HCT116 (cell line): ENCODE data around the gene NFKBIL1. TPM values are rescaled to one million over a fixed set of nuclear protein-coding genes. Genes with fewer than 3 reads are reported as not detected.

Source experiments
- ATAC-seq: fragments of 200-7000 bp; cut with Tn5 transposase; 2 replicates; pipeline ENCODE4 v1.9.1; 2020; ENCODE audit warnings: mild to moderate bottlenecking, moderate library complexity
- BruUV-seq: library from RNA; stranded (reverse); fragments of 400-500 nt; replicated peaks from 2 replicates; lab custom pipeline; 2021; lab: Mats Ljungman, UMichigan
- CTCF ChIA-PET: fragments of 300-600 bp; sonication (Branson Sonifier 250); formaldehyde crosslinking; loops from one replicate; lab custom pipeline; 2021; ENCODE audit warnings: antibody characterized with exemption; lab: Charles Lee
- POLR2A ChIA-PET: fragments of 300-600, 350-600 bp; sonication (Branson Sonifier 250); formaldehyde crosslinking; loops from one replicate; lab custom pipeline; 2021; ENCODE audit warnings: antibody characterized with exemption; lab: Charles Lee
- RAD21 ChIA-PET, 2 experiments: fragments of 300-600 bp; sonication (Branson Sonifier 250); formaldehyde crosslinking; loops; one replicate each; lab custom pipeline; 2023; ENCODE audit warnings: low total read pairs in 2 of 2; ENCODE audit not compliant: uncharacterized antibody in 2 of 2, unreplicated experiment in 2 of 2, low non-redundant PET in 1 of 2; lab: Charles Lee
- DNase-seq: peaks from one replicate; pipeline ENCODE4 v3.0.0-alpha.2; 2010; ENCODE audit warnings: low read depth, low spot score
- H2AFZ ChIP-seq: fragments of 200-600 bp; shearing (Covaris generic), sonication (generic); 2 replicates; pipeline ENCODE4 v1.6.1; 2017; ENCODE audit warnings: low read depth, mixed run types, mixed read lengths, antibody characterized with exemption, low read length; ENCODE audit not compliant: poor library complexity, severe bottlenecking
- H3K27ac ChIP-seq: 2 replicates; pipeline ENCODE4 v1.5.1; 2012; ENCODE audit warnings: low read depth, low read length
- H3K27me3 ChIP-seq: fragments of 200-600 bp; sonication (generic); 2 replicates; pipeline ENCODE4 v1.6.1; 2016; ENCODE audit warnings: mixed run types, low read length, mixed read lengths; ENCODE audit not compliant: insufficient read depth
- H3K36me3 ChIP-seq, 2 experiments: fragments of 200-500 bp in 1 of 2; fragments of 200-600 bp in 1 of 2; sonication (Bioruptor generic) in 1 of 2; sonication (generic) in 1 of 2; 2 replicates each; pipeline versions ENCODE4 v1.5.1 to v1.6.1; 2014 to 2016; ENCODE audit warnings: low read length in 2 of 2, inconsistent platforms in 1 of 2, mixed read lengths in 1 of 2, mixed run types in 1 of 2; ENCODE audit not compliant: insufficient read depth in 2 of 2, control insufficient read depth in 1 of 2
- H3K4me1 ChIP-seq, 2 experiments: fragments of 200-600 bp in 1 of 2; sonication (generic) in 1 of 2; 2 replicates each; pipeline versions ENCODE4 v1.5.1 to v1.6.1; 2012 to 2017; ENCODE audit warnings: low read length in 2 of 2, inconsistent platforms in 1 of 2, mild to moderate bottlenecking in 1 of 2, mixed read lengths in 1 of 2, mixed run types in 1 of 2, moderate library complexity in 1 of 2; ENCODE audit not compliant: insufficient read depth in 2 of 2, control insufficient read depth in 1 of 2
- H3K4me2 ChIP-seq: fragments of 200-600 bp; sonication (generic); 2 replicates; pipeline ENCODE4 v1.6.1; 2017; ENCODE audit warnings: mixed run types, low read length, mixed read lengths
- H3K4me3 ChIP-seq, 2 experiments: fragments of 200-600 bp in 1 of 2; sonication (generic) in 1 of 2; replicated peaks in 1 of 2; 2 replicates each; pipeline ENCODE4 v1.5.1; 2011 to 2016; ENCODE audit warnings: low read length in 2 of 2, control low read depth in 1 of 2, low read depth in 1 of 2, mild to moderate bottlenecking in 1 of 2, mixed read lengths in 1 of 2, mixed run types in 1 of 2
- H3K79me2 ChIP-seq: fragments of 200-600 bp; sonication (generic); 2 replicates; pipeline ENCODE4 v1.6.1; 2017; ENCODE audit warnings: mild to moderate bottlenecking, mixed run types, low read length, moderate library complexity, mixed read lengths; ENCODE audit not compliant: insufficient read depth
- H3K9ac ChIP-seq: fragments of 200-600 bp; sonication (generic); 2 replicates; pipeline ENCODE4 v1.6.1; 2016; ENCODE audit warnings: low read length, mixed read lengths
- H3K9me2 ChIP-seq: fragments of 200-600 bp; sonication (generic), shearing (Covaris generic); 2 replicates; pipeline ENCODE4 v1.6.1; 2017; ENCODE audit warnings: mixed run types, mild to moderate bottlenecking, moderate library complexity; ENCODE audit not compliant: insufficient read depth
- H3K9me3 ChIP-seq, 2 experiments: fragments of 200-500 bp in 1 of 2; fragments of 200-600 bp in 1 of 2; sonication (Bioruptor generic) in 1 of 2; sonication (generic) in 1 of 2; 2 replicates each; pipeline ENCODE4 v1.6.1; 2014 to 2017; ENCODE audit warnings: low read length in 2 of 2, mixed read lengths in 2 of 2, inconsistent platforms in 1 of 2, low read depth in 1 of 2, mild to moderate bottlenecking in 1 of 2, mixed run types in 1 of 2, moderate library complexity in 1 of 2; ENCODE audit not compliant: control insufficient read depth in 1 of 2, insufficient read depth in 1 of 2
- H4K20me1 ChIP-seq: fragments of 200-600 bp; sonication (generic), shearing (Covaris generic); 2 replicates; pipeline ENCODE4 v1.6.1; 2017; ENCODE audit warnings: mixed run types, mild to moderate bottlenecking, moderate library complexity; ENCODE audit not compliant: insufficient read depth
- CBX3 ChIP-seq: IDR thresholded peaks from 2 replicates; pipeline ENCODE4 v1.6.1; 2012; ENCODE audit warnings: low read depth
- CEBPB ChIP-seq: IDR thresholded peaks from 2 replicates; pipeline ENCODE4 v1.6.1; 2012; ENCODE audit warnings: low read depth
- EGR1 ChIP-seq: IDR thresholded peaks from 2 replicates; pipeline ENCODE4 v1.6.1; 2012; ENCODE audit warnings: low read depth
- ELF1 ChIP-seq: IDR thresholded peaks from 2 replicates; pipeline ENCODE4 v1.6.1; 2012; ENCODE audit warnings: low read depth, borderline replicate concordance
- EZH2 ChIP-seq: fragments of 200-600 bp; sonication (generic); IDR thresholded peaks from 2 replicates; pipeline ENCODE4 v1.6.1; 2017; ENCODE audit warnings: antibody characterized with exemption, mixed run types
- FOSL1 ChIP-seq: IDR thresholded peaks from 2 replicates; pipeline ENCODE4 v1.6.1; 2012; ENCODE audit warnings: low read depth
- JUND ChIP-seq: IDR thresholded peaks from 2 replicates; pipeline ENCODE4 v1.6.1; 2012
- POLR2AphosphoS5 ChIP-seq: IDR thresholded peaks from 2 replicates; pipeline ENCODE4 v1.6.1; 2011; ENCODE audit warnings: mild to moderate bottlenecking, low read depth, low read length, moderate library complexity
- RAD21 ChIP-seq: IDR thresholded peaks from 2 replicates; pipeline ENCODE4 v1.6.1; 2012; ENCODE audit warnings: low read depth, mild to moderate bottlenecking
- SP1 ChIP-seq: IDR thresholded peaks from 2 replicates; pipeline ENCODE4 v1.6.1; 2012; ENCODE audit warnings: low read depth
- SRF ChIP-seq: IDR thresholded peaks from 2 replicates; pipeline ENCODE4 v1.6.1; 2012; ENCODE audit warnings: low read depth
- TCF7L2 ChIP-seq: IDR thresholded peaks from 2 replicates; pipeline ENCODE4 v1.7.0; 2011; ENCODE audit warnings: borderline replicate concordance, inconsistent platforms; ENCODE audit not compliant: insufficient read depth, insufficient read length; ENCODE audit errors: extremely low read depth
- YY1 ChIP-seq: IDR thresholded peaks from 2 replicates; pipeline ENCODE4 v1.6.1; 2011; ENCODE audit warnings: low read length, low read depth, moderate library complexity, mild to moderate bottlenecking; ENCODE audit not compliant: insufficient replicate concordance; ENCODE audit errors: extremely low read depth
- intact Hi-C: fragments of 100-400 bp; cut with micrococcal nuclease; formaldehyde crosslinking; loops from 2 replicates; pipeline ENCODE4 v1.10.0; 2022
- total RNA-seq: library from RNA; stranded (reverse); gene quantifications from one replicate; pipeline ENCODE4 v1.2.1, GENCODE V29; 2021; ENCODE audit not compliant: unreplicated experiment
- TF ChIP-seq, protein P1 (sequence below), 3 experiments: fragments of 200-600 bp in 1 of 3; sonication (generic) in 1 of 3; IDR thresholded peaks in 2 of 3; conservative IDR thresholded peaks in 1 of 3; 2 replicates each; pipeline ENCODE4 v1.5.1; 2012 to 2017; ENCODE audit warnings: low read depth in 2 of 3, low read length in 2 of 3, antibody characterized with exemption in 1 of 3, borderline replicate concordance in 1 of 3, control low read depth in 1 of 3, mild to moderate bottlenecking in 1 of 3, mixed read lengths in 1 of 3, mixed run types in 1 of 3, moderate library complexity in 1 of 3; ENCODE audit not compliant: insufficient read depth in 1 of 3

Gene NFKBIL1
- total RNA-seq, 1 experiment from 2014 or later: 26.6 TPM

DNA sequence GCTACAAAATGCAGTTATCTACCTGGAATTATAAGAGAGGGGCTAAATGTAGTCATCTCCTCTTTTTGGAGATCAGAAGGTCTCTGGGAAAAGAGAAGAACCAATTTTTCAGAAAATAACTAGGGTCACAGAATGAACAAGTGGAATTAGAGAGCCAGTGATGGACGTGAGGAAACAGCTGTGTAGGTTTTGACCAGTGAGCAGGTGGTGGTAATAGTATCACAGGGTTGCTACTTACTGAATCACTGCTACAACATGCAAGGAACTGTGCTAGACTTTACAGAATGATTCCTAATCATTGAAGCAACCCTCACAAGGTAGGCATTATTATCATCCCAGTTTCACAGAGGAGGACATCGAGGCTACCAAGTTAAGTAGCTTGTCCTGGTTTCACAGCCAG, 2.7 kb upstream of the NFKBIL1 start:
- H4K20me1 ChIP-seq: peaks cover 14% of the 10 kb centered on the region; the same call in 1 of the 2 replicates
- ATAC-seq: no peak
- H3K4me2 ChIP-seq: no peak overlapping the region
- intact Hi-C loops: loop anchor here (10.0 kb wide), 1 partner anchor 290 kb away; no protein-coding TSS in a partner anchor
- no peak overlapping the region for H3K27ac ChIP-seq
- H3K27me3 ChIP-seq: no peaks in the 10 kb centered on the region
- H3K9me3 ChIP-seq: no peaks in the 10 kb centered on the region
- no peak overlapping the region for H3K4me3 ChIP-seq
- TF ChIP-seq FOSL1: no peak
- no peak for TF ChIP-seq CEBPB
- TF ChIP-seq YY1: no peak
- TF ChIP-seq RAD21: no peak
- no peak for TF ChIP-seq JUND
- TF ChIP-seq SP1: no peak
- TF ChIP-seq ELF1: no peak
- no peak for TF ChIP-seq SRF
- TF ChIP-seq, protein P1, sequence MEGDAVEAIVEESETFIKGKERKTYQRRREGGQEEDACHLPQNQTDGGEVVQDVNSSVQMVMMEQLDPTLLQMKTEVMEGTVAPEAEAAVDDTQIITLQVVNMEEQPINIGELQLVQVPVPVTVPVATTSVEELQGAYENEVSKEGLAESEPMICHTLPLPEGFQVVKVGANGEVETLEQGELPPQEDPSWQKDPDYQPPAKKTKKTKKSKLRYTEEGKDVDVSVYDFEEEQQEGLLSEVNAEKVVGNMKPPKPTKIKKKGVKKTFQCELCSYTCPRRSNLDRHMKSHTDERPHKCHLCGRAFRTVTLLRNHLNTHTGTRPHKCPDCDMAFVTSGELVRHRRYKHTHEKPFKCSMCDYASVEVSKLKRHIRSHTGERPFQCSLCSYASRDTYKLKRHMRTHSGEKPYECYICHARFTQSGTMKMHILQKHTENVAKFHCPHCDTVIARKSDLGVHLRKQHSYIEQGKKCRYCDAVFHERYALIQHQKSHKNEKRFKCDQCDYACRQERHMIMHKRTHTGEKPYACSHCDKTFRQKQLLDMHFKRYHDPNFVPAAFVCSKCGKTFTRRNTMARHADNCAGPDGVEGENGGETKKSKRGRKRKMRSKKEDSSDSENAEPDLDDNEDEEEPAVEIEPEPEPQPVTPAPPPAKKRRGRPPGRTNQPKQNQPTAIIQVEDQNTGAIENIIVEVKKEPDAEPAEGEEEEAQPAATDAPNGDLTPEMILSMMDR (IDR thresholded peaks at IDR 0.05 in 2 of 3, conservative IDR thresholded peaks at IDR 0.05 in 1 of 3; ENCODE audit: borderline replicate concordance in 1 of 3, insufficient read depth in 1 of 3, low read depth in 2 of 3, low read length in 2 of 3): no peak
- no peak for TF ChIP-seq CBX3
- TF ChIP-seq TCF7L2: no peak
- no peak for TF ChIP-seq EGR1
- TF ChIP-seq POLR2AphosphoS5: no peak
- no peak for TF ChIP-seq EZH2
- RAD21 ChIA-PET: no interaction called here
- H3K9me2 ChIP-seq: no peaks in the 10 kb centered on the region
- no TSS peak for BruUV-seq
- H3K9ac ChIP-seq: no peak overlapping the region
- DNase-seq: no peak
- peaks cover 41% of the 10 kb centered on the region for H3K79me2 ChIP-seq
- peaks cover 12 to 15% of the 10 kb centered on the region in 2 experiments for H3K36me3 ChIP-seq
- POLR2A ChIA-PET: no interaction called here
- CTCF ChIA-PET: interaction anchor here (5.0 kb wide), 1 partner anchor 54 kb away, joined by 78 read pairs; no protein-coding TSS in a partner anchor
- no peak overlapping the region for H2AFZ ChIP-seq
- peaks cover 25 to 42% of the 10 kb centered on the region in 2 experiments for H3K4me1 ChIP-seq
